Fibroblast of villous mesenchyme (primary cell): ENCODE data around the gene CCKAR. TPM values are rescaled to one million over a fixed set of nuclear protein-coding genes. Genes with fewer than 3 reads are reported as not detected.

Source experiments
- DNase-seq: peaks from one replicate; pipeline ENCODE4 v3.0.0-alpha.2; 2010; ENCODE audit warnings: low read depth
- H3K4me3 ChIP-seq: 2 replicates; pipeline ENCODE4 v1.5.1; 2011; ENCODE audit warnings: low read depth, mild to moderate bottlenecking, low read length
- CTCF ChIP-seq: IDR thresholded peaks from 2 replicates; pipeline ENCODE4 v1.5.1; 2012; ENCODE audit warnings: low read depth, mild to moderate bottlenecking, low read length; ENCODE audit not compliant: insufficient read depth
- total RNA-seq: library from RNA; depleted of rRNA; stranded (reverse); fragments of >200 nt; gene quantifications from 2 replicates; pipeline ENCODE4 v1.2.3, GENCODE V29; 2012

Gene CCKAR
- total RNA-seq, 1 donor, result 0.43 TPM

- TF ChIP-seq CTCF, result no peak
- H3K4me3 ChIP-seq, result no peak overlapping the region
- no peak for DNase-seq
Measured at GRCh38 chr4:26491449-26492170, 1.3 kb upstream of the CCKAR start.

DNA sequence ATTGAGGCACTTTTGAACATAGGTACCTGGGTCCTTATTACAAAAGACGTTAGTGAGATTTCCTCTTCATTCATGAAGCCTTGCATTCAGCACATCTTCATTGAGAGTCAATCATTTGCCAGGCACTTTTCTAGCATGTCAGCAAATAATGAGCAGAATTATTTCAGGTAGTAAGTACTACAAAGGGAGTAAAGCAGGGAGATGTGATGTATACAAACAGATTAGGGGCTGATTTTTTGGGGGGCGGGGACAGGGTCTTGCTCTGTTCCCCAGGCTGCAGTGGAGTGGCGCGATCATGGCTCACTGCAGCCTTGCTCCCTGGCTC lies 638 bp upstream of the CCKAR start:
- DNase-seq, result no peak
- H3K4me3 ChIP-seq, result no peak overlapping the region
- no peak for TF ChIP-seq CTCF

DNA sequence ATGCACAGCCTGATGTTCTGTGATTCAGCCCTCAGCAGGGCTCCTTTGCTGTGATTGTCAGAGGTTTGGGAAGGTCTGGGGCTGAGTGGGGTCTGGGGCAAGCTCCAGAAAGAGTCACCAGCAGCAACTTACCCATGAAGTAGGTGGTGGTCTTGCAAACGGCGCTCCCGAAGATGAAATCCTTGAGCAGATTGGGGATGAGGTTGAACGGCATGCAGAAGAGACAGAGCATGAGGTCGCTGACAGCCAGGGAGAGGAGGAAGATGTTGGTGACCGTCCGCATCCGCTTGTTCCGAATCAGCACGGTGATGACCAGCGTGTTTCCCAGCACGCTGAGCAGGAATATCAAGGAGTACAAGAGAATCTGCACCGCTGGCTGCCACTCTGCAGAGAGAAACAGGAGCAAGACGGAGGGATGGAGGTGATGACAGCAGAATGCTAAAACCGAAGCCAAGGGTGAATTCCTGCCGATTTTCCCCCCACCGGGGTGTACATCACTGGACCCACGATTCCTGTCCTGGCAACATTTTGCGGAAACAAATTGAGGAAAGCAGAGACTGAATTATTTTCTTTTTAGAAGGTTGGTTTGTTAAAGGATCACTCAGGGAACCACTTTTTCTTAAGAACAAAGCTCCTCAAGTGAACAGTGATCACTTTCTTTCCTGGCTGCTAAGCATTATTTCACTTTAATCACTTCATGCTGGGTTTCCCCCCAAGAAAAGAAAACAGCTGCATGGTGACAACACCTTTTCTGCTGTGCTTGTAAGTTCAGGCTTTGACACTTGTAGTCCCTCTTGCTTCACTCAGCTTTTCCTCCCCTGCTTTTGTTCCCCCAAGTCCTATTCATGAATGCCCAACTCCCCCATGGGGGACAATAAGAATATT lies 941 bp downstream of the CCKAR start:
- no peak for TF ChIP-seq CTCF
- H3K4me3 ChIP-seq, result no peak overlapping the region
- DNase-seq, result no peak

DNA sequence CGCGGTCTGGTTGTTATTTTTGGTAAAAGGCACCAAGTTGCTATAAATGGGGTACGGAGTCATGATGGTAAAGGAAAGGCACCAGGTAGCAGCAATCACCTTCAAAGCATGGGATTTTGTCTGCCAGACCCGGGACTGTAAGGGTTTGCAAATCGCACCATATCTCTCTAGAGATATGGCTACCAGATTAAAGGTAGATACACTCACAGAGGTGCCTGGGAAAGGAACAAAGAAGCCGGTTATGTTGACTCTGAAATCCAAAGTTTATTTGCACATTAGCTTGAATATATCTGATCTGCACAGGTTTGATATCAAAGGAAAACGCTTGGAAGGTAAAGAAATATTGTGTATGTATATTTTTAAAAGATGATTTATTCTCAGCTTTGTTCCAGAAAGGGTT lies 4.6 kb downstream of the CCKAR start:
- H3K4me3 ChIP-seq, result no peak overlapping the region
- no peak for DNase-seq
- TF ChIP-seq CTCF, result no peak

- DNase-seq, result no peak
- H3K4me3 ChIP-seq, result no peak overlapping the region
- TF ChIP-seq CTCF, result no peak
Measured at GRCh38 chr4:26484516-26484915, 5.8 kb downstream of the CCKAR start.

- no peak for TF ChIP-seq CTCF
- peak; percentile 88 for DNase-seq
- H3K4me3 ChIP-seq, result no peak overlapping the region
Measured at GRCh38 chr4:26484032-26484515, 6.2 kb downstream of the CCKAR start.
